Calu3 (cell line): ENCODE results near the gene PCGF2. TPM values are rescaled to one million over a fixed set of nuclear protein-coding genes. Genes with fewer than 3 reads are reported as not detected.

ENCODE experiments used
- BruUV-seq: library from RNA; stranded (reverse); fragments of 400-500 nt; replicated peaks from 2 replicates; lab custom pipeline; 2021; lab: Mats Ljungman, UMichigan
- CTCF ChIA-PET: fragments of 300-600 bp; sonication (Branson Sonifier 250); formaldehyde crosslinking; loops from one replicate; lab custom pipeline; 2022; ENCODE audit warnings: antibody characterized with exemption; lab: Charles Lee
- DNase-seq: peaks from one replicate; pipeline ENCODE4 v3.0.0; 2022
- H3K27ac Mint-ChIP-seq: one replicate; pipeline ENCODE4 v1.8.0; 2022; ENCODE audit warnings: mixed read lengths; ENCODE audit not compliant: unreplicated experiment
- H3K27me3 Mint-ChIP-seq: one replicate; pipeline ENCODE4 v1.8.0; 2022; ENCODE audit warnings: mixed read lengths; ENCODE audit not compliant: unreplicated experiment
- H3K36me3 Mint-ChIP-seq: one replicate; pipeline ENCODE4 v1.8.0; 2022; ENCODE audit warnings: mild to moderate bottlenecking, moderate library complexity, mixed read lengths; ENCODE audit not compliant: insufficient read depth, unreplicated experiment
- H3K4me1 Mint-ChIP-seq: one replicate; pipeline ENCODE4 v1.8.0; 2022; ENCODE audit warnings: mild to moderate bottlenecking, low read depth, mixed read lengths; ENCODE audit not compliant: unreplicated experiment
- H3K4me3 Mint-ChIP-seq: one replicate; pipeline ENCODE4 v1.8.0; 2022; ENCODE audit warnings: mild to moderate bottlenecking, low read depth, moderate library complexity, mixed read lengths; ENCODE audit not compliant: unreplicated experiment
- H3K9me3 Mint-ChIP-seq: one replicate; pipeline ENCODE4 v1.8.0; 2022; ENCODE audit warnings: low read depth, mixed read lengths; ENCODE audit not compliant: unreplicated experiment
- intact Hi-C: fragments of 100-400 bp; cut with micrococcal nuclease; formaldehyde crosslinking; loops from one replicate; pipeline ENCODE4 v1.10.0; 2022; ENCODE audit not compliant: unreplicated experiment
- total RNA-seq: library from RNA; stranded (reverse); gene quantifications from 2 replicates; pipeline ENCODE4 v1.2.3, GENCODE V29; 2022
- TF ChIP-seq, protein P1 (sequence below): fragments of 200-600 bp; IDR thresholded peaks from one replicate; pipeline ENCODE4 v1.8.0; 2022; ENCODE audit warnings: antibody characterized with exemption; ENCODE audit not compliant: unreplicated experiment

PCGF2 gene
- total RNA-seq, 1 experiment from 2014 or later = 205 TPM

- Mint-ChIP-seq H3K4me3 (peak within 1 kb of the TSS; percentile 85), H3K27ac (peak within 1 kb of the TSS; percentile 90), H3K9me3 (no peaks in the 10 kb centered on the region), H3K4me1 (peaks cover 42% of the 10 kb centered on the region), H3K36me3 (peaks cover 85% of the 10 kb centered on the region), H3K27me3 (peaks cover 9% of the 10 kb centered on the region)
- DNase-seq = peak; percentile 95
- CTCF ChIA-PET = interaction anchor here (0.5 to 6.2 kb wide), 13 partner anchors 9 to 603 kb away, joined by 3 to 38 read pairs (median 4); partner anchors contain the start of gene CISD3
- TF ChIP-seq, protein P1, sequence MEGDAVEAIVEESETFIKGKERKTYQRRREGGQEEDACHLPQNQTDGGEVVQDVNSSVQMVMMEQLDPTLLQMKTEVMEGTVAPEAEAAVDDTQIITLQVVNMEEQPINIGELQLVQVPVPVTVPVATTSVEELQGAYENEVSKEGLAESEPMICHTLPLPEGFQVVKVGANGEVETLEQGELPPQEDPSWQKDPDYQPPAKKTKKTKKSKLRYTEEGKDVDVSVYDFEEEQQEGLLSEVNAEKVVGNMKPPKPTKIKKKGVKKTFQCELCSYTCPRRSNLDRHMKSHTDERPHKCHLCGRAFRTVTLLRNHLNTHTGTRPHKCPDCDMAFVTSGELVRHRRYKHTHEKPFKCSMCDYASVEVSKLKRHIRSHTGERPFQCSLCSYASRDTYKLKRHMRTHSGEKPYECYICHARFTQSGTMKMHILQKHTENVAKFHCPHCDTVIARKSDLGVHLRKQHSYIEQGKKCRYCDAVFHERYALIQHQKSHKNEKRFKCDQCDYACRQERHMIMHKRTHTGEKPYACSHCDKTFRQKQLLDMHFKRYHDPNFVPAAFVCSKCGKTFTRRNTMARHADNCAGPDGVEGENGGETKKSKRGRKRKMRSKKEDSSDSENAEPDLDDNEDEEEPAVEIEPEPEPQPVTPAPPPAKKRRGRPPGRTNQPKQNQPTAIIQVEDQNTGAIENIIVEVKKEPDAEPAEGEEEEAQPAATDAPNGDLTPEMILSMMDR = no peak
- intact Hi-C loops = loop anchor here (1.0 kb wide), 1 partner anchor 25 kb away; the partner anchor contains the start of gene CISD3
- TSS peak; percentile 8 for BruUV-seq
Measured at GRCh38 chr17:38704606-38705522, 43.3 kb downstream of the PCGF2 start, which contains the start of gene MLLT6. TSS of gene MLLT6 (plus strand) at chr17:38705273. CDS start at chr17:38705633, 360 bp downstream.

- Mint-ChIP-seq H3K9me3 (no peaks in the 10 kb centered on the region), H3K27me3 (peaks cover 18% of the 10 kb centered on the region), H3K4me1 (peaks cover 44% of the 10 kb centered on the region), H3K36me3 (peaks cover 76% of the 10 kb centered on the region), H3K27ac (peak overlapping the region; percentile 90), H3K4me3 (peak overlapping the region; percentile 85)
- no TSS peak for BruUV-seq
- intact Hi-C loops = loop anchor here (1.0 to 2.0 kb wide), 3 partner anchors 26 to 47 kb away; partner anchors contain the start of gene CISD3
- TF ChIP-seq, protein P1 = no peak
- CTCF ChIA-PET = interaction anchor here (0.5 to 6.2 kb wide), 9 partner anchors 13 to 620 kb away, joined by 3 to 38 read pairs (median 5); partner anchors contain the start of gene CISD3
- peak; percentile 100 for DNase-seq
Measured at GRCh38 chr17:38703742-38704605, 44.2 kb downstream of the PCGF2 start.

GRCh38 chr17:38702916-38703741 lies 45.0 kb downstream of the PCGF2 start:
- CTCF ChIA-PET = interaction anchor here (0.6 to 6.2 kb wide), 3 partner anchors 32 to 621 kb away, joined by 3 to 38 read pairs (median 5); no protein-coding TSS in a partner anchor
- Mint-ChIP-seq H3K4me1 (peaks cover 45% of the 10 kb centered on the region), H3K27me3 (peaks cover 25% of the 10 kb centered on the region), H3K4me3 (peak overlapping the region; percentile 85), H3K27ac (peak overlapping the region; percentile 90), H3K36me3 (peaks cover 71% of the 10 kb centered on the region), H3K9me3 (no peaks in the 10 kb centered on the region)
- peak; percentile 56 for DNase-seq
- intact Hi-C loops = loop anchor here (2.0 kb wide), 2 partner anchors 26 to 48 kb away; no protein-coding TSS in a partner anchor
- TF ChIP-seq, protein P1 = no peak
- BruUV-seq = TSS peak; percentile 23
